Neural crest cell (in vitro differentiated cells): ENCODE results near the gene HNRNPC. TPM values are rescaled to one million over a fixed set of nuclear protein-coding genes. Genes with fewer than 3 reads are reported as not detected.
"Not testable (repeated sequence)": the region's sequence is repeated elsewhere in the genome, so short reads cannot be mapped to it uniquely, and the experiment has no call there.

Experiments
- DNase-seq: peaks from one replicate; pipeline ENCODE4 v3.0.0; 2021; ENCODE audit warnings: low read depth, mixed read lengths, low spot score
- H3K27ac Mint-ChIP-seq: one replicate; pipeline ENCODE4 v1.8.0; 2021; ENCODE audit warnings: mild to moderate bottlenecking, mixed read lengths; ENCODE audit not compliant: unreplicated experiment
- H3K27me3 Mint-ChIP-seq: 2 replicates; pipeline ENCODE4 v1.8.0; 2021; ENCODE audit warnings: low read depth, mild to moderate bottlenecking, mixed read lengths
- H3K36me3 Mint-ChIP-seq: 2 replicates; pipeline ENCODE4 v1.8.0; 2021; ENCODE audit warnings: low read depth, mild to moderate bottlenecking, mixed read lengths
- H3K4me1 Mint-ChIP-seq: 2 replicates; pipeline ENCODE4 v1.8.0; 2021; ENCODE audit warnings: mixed read lengths
- H3K4me3 Mint-ChIP-seq: one replicate; pipeline ENCODE4 v1.8.0; 2021; ENCODE audit warnings: mild to moderate bottlenecking, mixed read lengths
- H3K9me3 Mint-ChIP-seq: 2 replicates; pipeline ENCODE4 v1.8.0; 2021; ENCODE audit warnings: mixed read lengths
- total RNA-seq: library from RNA; stranded (reverse); gene quantifications from 2 replicates; pipeline ENCODE4 v1.2.1, GENCODE V29; 2021
- TF ChIP-seq, protein P1 (sequence below): fragments of 200-600 bp; sonication (generic); conservative IDR thresholded peaks from 2 replicates; pipeline ENCODE4 v1.5.0; 2021; ENCODE audit warnings: antibody characterized with exemption, mild to moderate bottlenecking

Gene HNRNPC
- total RNA-seq, 1 donor from 2014 or later: 993 TPM

DNA sequence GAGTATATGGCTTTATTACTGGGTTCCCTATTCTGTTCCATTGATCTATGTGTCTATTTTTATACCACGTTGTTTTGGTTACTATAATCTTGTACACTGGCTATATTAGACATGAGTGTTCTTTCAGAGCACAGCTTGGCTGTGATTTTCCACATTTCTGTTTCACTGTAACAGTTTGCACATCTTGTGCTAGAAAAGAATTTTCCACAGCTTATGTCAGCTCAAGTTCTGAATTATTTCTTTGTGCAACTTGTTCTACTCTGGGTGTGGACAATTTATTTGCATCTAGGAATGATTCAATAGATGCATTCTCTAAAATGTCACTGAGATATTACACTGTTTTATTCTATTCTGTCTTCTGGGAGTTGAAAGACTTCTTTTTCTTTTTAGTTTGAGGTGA, 85.0 kb downstream of the HNRNPC start:
- no peak for DNase-seq
- Mint-ChIP-seq H3K36me3 (no peaks in the 10 kb centered on the region), H3K27me3 (peaks cover 13% of the 10 kb centered on the region), H3K4me3 (no peak overlapping the region), H3K9me3 (peaks cover 4% of the 10 kb centered on the region), H3K4me1 (peaks cover 7% of the 10 kb centered on the region), H3K27ac (no peak overlapping the region)
- TF ChIP-seq, protein P1, sequence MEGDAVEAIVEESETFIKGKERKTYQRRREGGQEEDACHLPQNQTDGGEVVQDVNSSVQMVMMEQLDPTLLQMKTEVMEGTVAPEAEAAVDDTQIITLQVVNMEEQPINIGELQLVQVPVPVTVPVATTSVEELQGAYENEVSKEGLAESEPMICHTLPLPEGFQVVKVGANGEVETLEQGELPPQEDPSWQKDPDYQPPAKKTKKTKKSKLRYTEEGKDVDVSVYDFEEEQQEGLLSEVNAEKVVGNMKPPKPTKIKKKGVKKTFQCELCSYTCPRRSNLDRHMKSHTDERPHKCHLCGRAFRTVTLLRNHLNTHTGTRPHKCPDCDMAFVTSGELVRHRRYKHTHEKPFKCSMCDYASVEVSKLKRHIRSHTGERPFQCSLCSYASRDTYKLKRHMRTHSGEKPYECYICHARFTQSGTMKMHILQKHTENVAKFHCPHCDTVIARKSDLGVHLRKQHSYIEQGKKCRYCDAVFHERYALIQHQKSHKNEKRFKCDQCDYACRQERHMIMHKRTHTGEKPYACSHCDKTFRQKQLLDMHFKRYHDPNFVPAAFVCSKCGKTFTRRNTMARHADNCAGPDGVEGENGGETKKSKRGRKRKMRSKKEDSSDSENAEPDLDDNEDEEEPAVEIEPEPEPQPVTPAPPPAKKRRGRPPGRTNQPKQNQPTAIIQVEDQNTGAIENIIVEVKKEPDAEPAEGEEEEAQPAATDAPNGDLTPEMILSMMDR: no peak

DNA sequence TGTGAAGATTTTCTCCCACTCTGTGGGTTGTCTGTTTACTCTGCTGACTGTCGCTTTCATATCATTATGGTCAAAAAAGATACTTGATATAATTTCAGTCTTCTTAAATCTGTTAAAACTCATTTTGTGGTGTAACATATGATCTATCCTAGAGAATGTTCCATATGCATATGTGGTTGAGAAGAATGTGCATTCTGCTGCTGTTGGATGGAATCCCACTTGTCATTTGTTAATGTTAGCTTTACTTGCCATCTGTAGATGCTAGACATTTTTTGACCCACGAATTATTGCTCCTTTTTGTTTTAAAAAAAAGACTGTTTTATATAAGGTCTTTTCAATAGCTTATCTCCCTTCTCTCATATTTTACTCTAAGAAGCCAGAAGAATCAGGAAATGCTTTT, 87.1 kb downstream of the HNRNPC start:
- H3K27me3 Mint-ChIP-seq: peaks cover 17% of the 10 kb centered on the region
- no peak for DNase-seq
- peaks cover 7% of the 10 kb centered on the region for H3K4me1 Mint-ChIP-seq
- H3K36me3 Mint-ChIP-seq: no peaks in the 10 kb centered on the region
- TF ChIP-seq, protein P1: no peak
- peaks cover 8% of the 10 kb centered on the region for H3K9me3 Mint-ChIP-seq
- no peak overlapping the region for H3K27ac Mint-ChIP-seq
- no peak overlapping the region for H3K4me3 Mint-ChIP-seq

- no peak overlapping the region for H3K4me3 Mint-ChIP-seq
- no peak overlapping the region for H3K27ac Mint-ChIP-seq
- DNase-seq: no peak
- peaks cover 41% of the 10 kb centered on the region for H3K27me3 Mint-ChIP-seq
- no peaks in the 10 kb centered on the region for H3K36me3 Mint-ChIP-seq
- H3K4me1 Mint-ChIP-seq: no peaks in the 10 kb centered on the region
- TF ChIP-seq, protein P1: no peak
- H3K9me3 Mint-ChIP-seq: peaks cover 13% of the 10 kb centered on the region
Measured at GRCh38 chr14:21171128-21171527, 98.1 kb downstream of the HNRNPC start.

DNA sequence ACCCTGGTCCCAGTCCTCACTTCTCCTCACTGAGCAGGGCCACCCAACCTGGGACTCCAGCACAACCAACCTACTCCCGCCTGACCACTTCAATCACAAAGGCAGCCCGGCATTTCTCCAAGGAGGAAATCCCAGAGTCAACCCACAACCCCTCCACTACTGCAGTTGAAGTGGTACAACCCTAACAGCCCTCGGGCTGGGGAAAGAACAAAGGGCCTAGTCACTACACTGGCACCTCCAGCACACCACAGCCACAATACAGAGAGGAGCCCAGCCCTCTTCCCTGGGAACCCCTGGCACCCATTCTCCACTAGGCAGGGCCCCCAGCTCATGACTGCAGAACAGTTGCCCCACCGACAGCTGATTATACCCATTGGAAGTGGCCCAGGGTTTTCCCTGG, 99.7 kb downstream of the HNRNPC start:
- H3K36me3 Mint-ChIP-seq: no peaks in the 10 kb centered on the region
- H3K27me3 Mint-ChIP-seq: peaks cover 37% of the 10 kb centered on the region
- H3K4me3 Mint-ChIP-seq: no peak overlapping the region
- peaks cover 10% of the 10 kb centered on the region for H3K9me3 Mint-ChIP-seq
- H3K4me1 Mint-ChIP-seq: no peaks in the 10 kb centered on the region
- no peak overlapping the region for H3K27ac Mint-ChIP-seq
- no peak for DNase-seq
- TF ChIP-seq, protein P1: no peak

- TF ChIP-seq, protein P1: no peak
- Mint-ChIP-seq H3K4me1 (no peaks in the 10 kb centered on the region), H3K36me3 (no peaks in the 10 kb centered on the region), H3K27me3 (peaks cover 29% of the 10 kb centered on the region), H3K9me3 (peaks cover 2% of the 10 kb centered on the region), H3K27ac (no peak overlapping the region), H3K4me3 (no peak overlapping the region)
- DNase-seq: no peak
Measured at GRCh38 chr14:21168055-21168454, 101.2 kb downstream of the HNRNPC start.

DNA sequence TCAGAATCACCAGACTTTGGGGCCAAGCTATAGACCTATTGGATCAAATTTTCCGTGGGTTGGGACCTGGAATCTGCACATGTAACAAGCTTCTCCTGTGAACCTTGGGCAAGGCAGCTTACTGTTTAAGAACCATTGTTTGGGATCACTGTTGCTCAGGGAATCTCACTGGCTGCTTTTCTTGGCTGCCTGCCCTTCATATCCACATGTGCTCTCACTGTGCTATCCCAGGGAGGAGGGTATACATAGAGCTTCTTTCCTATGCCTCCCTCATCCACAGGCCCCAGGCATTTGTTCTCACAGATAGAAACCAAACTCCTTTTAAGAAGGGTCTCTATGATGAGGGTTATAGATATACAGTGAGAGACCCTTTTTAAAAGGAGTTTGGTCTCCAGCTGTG, 103.6 kb downstream of the HNRNPC start:
- not testable (repeated sequence) for H3K4me1 Mint-ChIP-seq, H3K4me3 Mint-ChIP-seq, H3K36me3 Mint-ChIP-seq, H3K27ac Mint-ChIP-seq, DNase-seq, H3K9me3 Mint-ChIP-seq
- peaks cover 34% of the 10 kb centered on the region for H3K27me3 Mint-ChIP-seq

DNA sequence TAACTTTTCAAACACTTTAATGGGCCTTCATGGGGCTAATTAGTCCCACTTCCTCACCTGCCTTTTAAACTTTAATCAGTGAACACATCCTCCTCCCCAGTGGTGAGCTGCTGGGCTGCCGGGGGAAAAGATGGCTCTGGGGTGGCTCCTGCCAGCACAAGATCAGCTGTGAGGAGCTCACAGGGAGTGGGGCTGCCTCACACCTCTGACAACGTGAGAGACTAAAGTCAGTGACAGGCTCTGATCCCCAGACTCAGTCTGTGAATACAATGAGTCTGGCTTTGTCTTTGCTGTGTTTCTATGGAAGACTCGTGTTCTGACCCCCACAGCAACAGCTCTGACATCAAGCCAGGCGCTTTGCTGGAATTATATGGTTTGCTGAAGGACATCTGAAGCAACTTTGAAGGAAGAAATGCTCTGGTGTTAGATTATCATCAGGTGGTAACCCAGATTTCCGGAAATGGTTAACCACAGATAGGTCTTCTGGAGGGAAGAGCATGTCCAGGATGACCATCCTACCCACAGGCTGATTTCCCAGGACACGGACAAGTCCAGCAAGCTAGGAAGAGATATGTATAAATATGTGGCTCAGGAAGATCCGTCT, 104.1 kb downstream of the HNRNPC start:
- not testable (repeated sequence) for H3K9me3 Mint-ChIP-seq, H3K27ac Mint-ChIP-seq, H3K4me3 Mint-ChIP-seq, H3K4me1 Mint-ChIP-seq, H3K36me3 Mint-ChIP-seq, DNase-seq
- H3K27me3 Mint-ChIP-seq: peaks cover 37% of the 10 kb centered on the region
